HG03064 (cell line): Measurements from ENCODE around the gene GNB4.

Source experiments
- ATAC-seq: cut with Tn5 transposase; IDR thresholded peaks from one replicate; pipeline ENCODE4 v1.9.1; 2021; ENCODE audit warnings: low read depth; ENCODE audit not compliant: unreplicated experiment

The GNB4 gene

GRCh38 chr3:179451265-179452175 lies at the start of gene GNB4:
Gene GNB4 (minus strand): TSS chr3:179451470. CDS start chr3:179426200, 25,270 bp downstream.
- peak; percentile 66 for ATAC-seq

- ATAC-seq: no peak
Observed at GRCh38 chr3:179495483-179495882, 44.2 kb upstream of the GNB4 start.

GRCh38 chr3:179493260-179493659 lies 42.0 kb upstream of the GNB4 start:
- no peak for ATAC-seq

GRCh38 chr3:179488213-179488612 lies 36.9 kb upstream of the GNB4 start:
- no peak for ATAC-seq

GRCh38 chr3:179486806-179487205 lies 35.5 kb upstream of the GNB4 start:
- no peak for ATAC-seq

- ATAC-seq: no peak
Observed at GRCh38 chr3:179482857-179483256, 31.6 kb upstream of the GNB4 start.

- no peak for ATAC-seq
Observed at GRCh38 chr3:179476215-179476614, 24.9 kb upstream of the GNB4 start.

- no peak for ATAC-seq
Observed at GRCh38 chr3:179474480-179474879, 23.2 kb upstream of the GNB4 start.

GRCh38 chr3:179473565-179473964 lies 22.3 kb upstream of the GNB4 start:
- ATAC-seq: no peak

- ATAC-seq: no peak
Observed at GRCh38 chr3:179464323-179465092, 13.2 kb upstream of the GNB4 start.

GRCh38 chr3:179463319-179463718 lies 12.0 kb upstream of the GNB4 start:
- ATAC-seq: no peak

- ATAC-seq: no peak
Observed at GRCh38 chr3:179460260-179460659, 9.0 kb upstream of the GNB4 start.

- ATAC-seq: no peak
Observed at GRCh38 chr3:179455954-179456353, 4.7 kb upstream of the GNB4 start.

- ATAC-seq: no peak
Observed at GRCh38 chr3:179454887-179455286, 3.6 kb upstream of the GNB4 start.

GRCh38 chr3:179453967-179454366 lies 2.7 kb upstream of the GNB4 start:
- ATAC-seq: no peak

GRCh38 chr3:179452872-179453271 lies 1.6 kb upstream of the GNB4 start:
- no peak for ATAC-seq

GRCh38 chr3:179452176-179452564 lies 900 bp upstream of the GNB4 start:
- ATAC-seq: no peak

- peak; percentile 38 for ATAC-seq
Observed at GRCh38 chr3:179450901-179451264, 387 bp downstream of the GNB4 start.

- no peak for ATAC-seq
Observed at GRCh38 chr3:179450261-179450701, 989 bp downstream of the GNB4 start.

GRCh38 chr3:179449636-179450035 lies 1.6 kb downstream of the GNB4 start:
- no peak for ATAC-seq

- ATAC-seq: no peak
Observed at GRCh38 chr3:179447251-179447650, 4.0 kb downstream of the GNB4 start.

GRCh38 chr3:179446501-179446900 lies 4.8 kb downstream of the GNB4 start:
- no peak for ATAC-seq
